HG03457 (cell line): ENCODE measurements around the gene SNX25.
"Not testable (repeated sequence)": the region's sequence is repeated elsewhere in the genome, so short reads cannot be mapped to it uniquely, and the experiment has no call there.

Experiments used
- ATAC-seq: cut with Tn5 transposase; IDR thresholded peaks from one replicate; pipeline ENCODE4 v1.9.1; 2021; ENCODE audit warnings: moderate number of reproducible peaks; ENCODE audit not compliant: unreplicated experiment

SNX25 gene

GRCh38 chr4:185227713-185228278 lies 18.4 kb downstream of the SNX25 start:
- no peak for ATAC-seq

GRCh38 chr4:185229021-185229818 lies 19.8 kb downstream of the SNX25 start:
- no peak for ATAC-seq

- no peak for ATAC-seq
These were observed 23.0 kb downstream of the SNX25 start for GRCh38 chr4:185232370-185232769.

- no peak for ATAC-seq
These were observed 25.9 kb downstream of the SNX25 start for GRCh38 chr4:185235119-185235842.

- ATAC-seq, result no peak
These were observed 26.6 kb downstream of the SNX25 start for GRCh38 chr4:185235843-185236503.

GRCh38 chr4:185237175-185237574 lies 27.8 kb downstream of the SNX25 start:
- no peak for ATAC-seq

GRCh38 chr4:185238215-185238681 lies 28.9 kb downstream of the SNX25 start:
- no peak for ATAC-seq

GRCh38 chr4:185238750-185239149 lies 29.4 kb downstream of the SNX25 start:
- ATAC-seq, result no peak

- ATAC-seq, result not testable (repeated sequence)
These were observed 31.1 kb downstream of the SNX25 start for GRCh38 chr4:185240486-185240885.

GRCh38 chr4:185242749-185243533 lies 33.5 kb downstream of the SNX25 start:
- no peak for ATAC-seq

GRCh38 chr4:185243879-185244278 lies 34.5 kb downstream of the SNX25 start:
- ATAC-seq, result no peak

GRCh38 chr4:185244763-185245162 lies 35.4 kb downstream of the SNX25 start:
- ATAC-seq, result no peak

GRCh38 chr4:185246453-185246852 lies 37.1 kb downstream of the SNX25 start:
- ATAC-seq, result no peak

- ATAC-seq, result no peak
These were observed 37.8 kb downstream of the SNX25 start for GRCh38 chr4:185247151-185247550.

- ATAC-seq, result no peak
These were observed 39.1 kb downstream of the SNX25 start for GRCh38 chr4:185248393-185249039.

- no peak for ATAC-seq
These were observed 39.7 kb downstream of the SNX25 start for GRCh38 chr4:185249105-185249504.

- no peak for ATAC-seq
These were observed 45.0 kb downstream of the SNX25 start for GRCh38 chr4:185254434-185254833.

- no peak for ATAC-seq
These were observed 46.5 kb downstream of the SNX25 start for GRCh38 chr4:185255868-185256267.

GRCh38 chr4:185256446-185256845 lies 47.0 kb downstream of the SNX25 start:
- no peak for ATAC-seq

GRCh38 chr4:185257086-185257485 lies 47.7 kb downstream of the SNX25 start:
- ATAC-seq, result no peak
